ENCODE measurements around the gene LAMA5. TPM values are rescaled to one million over a fixed set of nuclear protein-coding genes. Genes with fewer than 3 reads are reported as not detected.

The LAMA5 gene
- total and polyA plus RNA-seq, 4 donors = 116 to 315 (median 244) TPM

- DNase-seq (no peak), ATAC-seq (ENCODE audit: insufficient read depth, low FRiP score) (no peak)
- Histone ChIP-seq H3K9ac (ENCODE audit: insufficient read depth in 1 of 2, low read length in 2 of 2) (peak overlapping the region in 1 of 2 donors; percentile 61), H3K27me3 (ENCODE audit: control insufficient read depth in 3 of 3, insufficient read depth in 3 of 3, low read length in 2 of 3) (no peaks in the 10 kb centered on the region), H3K4me1 (ENCODE audit: control insufficient read depth in 5 of 5, insufficient read depth in 5 of 5, low read length in 5 of 5) (peaks cover 0 to 17% (median 8%) of the 10 kb centered on the region in 5 donors), H3K4me3 (peak overlapping the region; percentile 89), H3K27ac (ENCODE audit: low read depth in 1 of 2, low read length in 1 of 2) (peak overlapping the region in 1 of 2 donors; percentile 37), H3K36me3 (ENCODE audit: control insufficient read depth in 4 of 4, insufficient read depth in 4 of 4, low read length in 4 of 4) (peaks cover 5 to 51% (median 23%) of the 10 kb centered on the region in 4 donors), H3K9me3 (ENCODE audit: control insufficient read depth in 4 of 4, insufficient read depth in 3 of 4, low read length in 3 of 4) (no peaks in the 10 kb centered on the region)
- 71 to 86% methylated on average over 29 of the region's 29 CpGs for WGBS, 2 donors
- TF ChIP-seq CTCF (IDR thresholded peaks at IDR 0.05; ENCODE audit: control extremely low read depth, extremely low read depth) = no peak
These were observed 62.6 kb downstream of the LAMA5 start for GRCh38 chr20:62304331-62305148.

GRCh38 chr20:62303340-62304226, 63.5 kb downstream of the LAMA5 start:
- TF ChIP-seq CTCF (IDR thresholded peaks at IDR 0.05; ENCODE audit: control extremely low read depth, extremely low read depth) = no peak
- Histone ChIP-seq H3K4me3 (peak overlapping the region; percentile 89), H3K9ac (ENCODE audit: insufficient read depth in 1 of 2, low read length in 2 of 2) (peak overlapping the region; percentile 34 to 61), H3K9me3 (ENCODE audit: control insufficient read depth in 4 of 4, insufficient read depth in 3 of 4, low read length in 3 of 4) (no peaks in the 10 kb centered on the region), H3K36me3 (ENCODE audit: control insufficient read depth in 4 of 4, insufficient read depth in 4 of 4, low read length in 4 of 4) (peaks cover 5 to 49% (median 23%) of the 10 kb centered on the region in 4 donors), H3K27ac (ENCODE audit: low read depth in 1 of 2, low read length in 1 of 2) (peak overlapping the region; percentile 75 to 87), H3K4me1 (ENCODE audit: control insufficient read depth in 5 of 5, insufficient read depth in 5 of 5, low read length in 5 of 5) (peaks cover 0 to 17% (median 8%) of the 10 kb centered on the region in 5 donors), H3K27me3 (ENCODE audit: control insufficient read depth in 3 of 3, insufficient read depth in 3 of 3, low read length in 2 of 3) (no peaks in the 10 kb centered on the region)
- DNase-seq (no peak), ATAC-seq (ENCODE audit: insufficient read depth, low FRiP score) (no peak)
- WGBS, 2 donors = 4 to 8% methylated on average over 51 to 66 of the region's 66 CpGs

- no peak overlapping the region for H3K9ac ChIP-seq (ENCODE audit: insufficient read depth in 1 of 2, low read length in 2 of 2)
- DNase-seq = no peak
These were observed 64.1 kb downstream of the LAMA5 start for GRCh38 chr20:62303062-62303339.

More at GRCh38 chr20:62303062-62303339, 64.1 kb downstream of the LAMA5 start:
- Histone ChIP-seq H3K9me3 (ENCODE audit: control insufficient read depth in 4 of 4, insufficient read depth in 3 of 4, low read length in 3 of 4) (no peaks in the 10 kb centered on the region), H3K4me1 (ENCODE audit: control insufficient read depth in 5 of 5, insufficient read depth in 5 of 5, low read length in 5 of 5) (peaks cover 0 to 17% (median 8%) of the 10 kb centered on the region in 5 donors), H3K36me3 (ENCODE audit: control insufficient read depth in 4 of 4, insufficient read depth in 4 of 4, low read length in 4 of 4) (peaks cover 5 to 46% (median 22%) of the 10 kb centered on the region in 4 donors), H3K4me3 (peak overlapping the region; percentile 89), H3K27ac (ENCODE audit: low read depth in 1 of 2, low read length in 1 of 2) (peak overlapping the region; percentile 75 to 87), H3K27me3 (ENCODE audit: control insufficient read depth in 3 of 3, insufficient read depth in 3 of 3, low read length in 2 of 3) (no peaks in the 10 kb centered on the region)
- ATAC-seq (ENCODE audit: insufficient read depth, low FRiP score) = no peak
- TF ChIP-seq CTCF (IDR thresholded peaks at IDR 0.05; ENCODE audit: control extremely low read depth, extremely low read depth) = no peak
- WGBS, 2 donors = 1% methylated on average over 27 to 39 of the region's 39 CpGs
